HCT116 (cell line): ENCODE measurements around the gene TMEM219.

Experiments
- POLR2AphosphoS5 ChIP-seq: IDR thresholded peaks from 2 replicates; pipeline ENCODE4 v1.6.1; 2011; ENCODE audit warnings: mild to moderate bottlenecking, low read depth, low read length, moderate library complexity
- TF ChIP-seq, protein P1 (sequence below), 3 experiments: fragments of 200-600 bp in 1 of 3; sonication (generic) in 1 of 3; IDR thresholded peaks in 2 of 3; conservative IDR thresholded peaks in 1 of 3; 2 replicates each; pipeline ENCODE4 v1.5.1; 2012 to 2017; ENCODE audit warnings: low read depth in 2 of 3, low read length in 2 of 3, antibody characterized with exemption in 1 of 3, borderline replicate concordance in 1 of 3, control low read depth in 1 of 3, mild to moderate bottlenecking in 1 of 3, mixed read lengths in 1 of 3, mixed run types in 1 of 3, moderate library complexity in 1 of 3; ENCODE audit not compliant: insufficient read depth in 1 of 3

DNA sequence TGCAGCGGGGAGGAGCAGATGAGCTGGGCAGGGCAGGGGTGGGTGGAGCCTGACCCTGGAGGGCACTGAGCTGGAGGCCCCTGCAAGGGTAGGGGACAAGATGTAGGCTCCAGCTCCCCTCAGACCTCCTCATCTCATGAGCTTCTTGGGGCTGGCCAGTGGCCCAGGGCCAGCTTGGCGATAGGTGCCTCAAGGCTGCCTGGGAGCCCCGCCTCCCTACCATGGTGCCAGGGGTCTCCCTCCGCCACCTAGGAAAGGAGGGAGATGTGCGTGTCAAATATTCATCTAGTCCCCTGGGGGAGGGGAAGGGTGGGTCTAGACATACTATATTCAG is 29.7 kb downstream of the TMEM219 start:
- TF ChIP-seq POLR2AphosphoS5, result no peak
- TF ChIP-seq, protein P1, sequence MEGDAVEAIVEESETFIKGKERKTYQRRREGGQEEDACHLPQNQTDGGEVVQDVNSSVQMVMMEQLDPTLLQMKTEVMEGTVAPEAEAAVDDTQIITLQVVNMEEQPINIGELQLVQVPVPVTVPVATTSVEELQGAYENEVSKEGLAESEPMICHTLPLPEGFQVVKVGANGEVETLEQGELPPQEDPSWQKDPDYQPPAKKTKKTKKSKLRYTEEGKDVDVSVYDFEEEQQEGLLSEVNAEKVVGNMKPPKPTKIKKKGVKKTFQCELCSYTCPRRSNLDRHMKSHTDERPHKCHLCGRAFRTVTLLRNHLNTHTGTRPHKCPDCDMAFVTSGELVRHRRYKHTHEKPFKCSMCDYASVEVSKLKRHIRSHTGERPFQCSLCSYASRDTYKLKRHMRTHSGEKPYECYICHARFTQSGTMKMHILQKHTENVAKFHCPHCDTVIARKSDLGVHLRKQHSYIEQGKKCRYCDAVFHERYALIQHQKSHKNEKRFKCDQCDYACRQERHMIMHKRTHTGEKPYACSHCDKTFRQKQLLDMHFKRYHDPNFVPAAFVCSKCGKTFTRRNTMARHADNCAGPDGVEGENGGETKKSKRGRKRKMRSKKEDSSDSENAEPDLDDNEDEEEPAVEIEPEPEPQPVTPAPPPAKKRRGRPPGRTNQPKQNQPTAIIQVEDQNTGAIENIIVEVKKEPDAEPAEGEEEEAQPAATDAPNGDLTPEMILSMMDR (IDR thresholded peaks at IDR 0.05 in 2 of 3, conservative IDR thresholded peaks at IDR 0.05 in 1 of 3; ENCODE audit: borderline replicate concordance in 1 of 3, insufficient read depth in 1 of 3, low read depth in 2 of 3, low read length in 2 of 3), result no peak
